Progenitor cell of endocrine pancreas (in vitro differentiated cells): ENCODE measurements around the gene SIRT3. TPM values are rescaled to one million over a fixed set of nuclear protein-coding genes. Genes with fewer than 3 reads are reported as not detected.

Experiments
- DNase-seq: peaks from one replicate; pipeline ENCODE4 v3.0.0; 2021; ENCODE audit warnings: low spot score; ENCODE audit not compliant: unreplicated experiment
- H3K27ac Mint-ChIP-seq: 2 replicates; pipeline ENCODE4 v1.8.0; 2021; ENCODE audit warnings: mild to moderate bottlenecking, moderate library complexity, mixed read lengths
- H3K27me3 Mint-ChIP-seq: 2 replicates; pipeline ENCODE4 v1.8.0; 2021; ENCODE audit warnings: mixed read lengths
- H3K36me3 Mint-ChIP-seq: 2 replicates; pipeline ENCODE4 v1.8.0; 2022; ENCODE audit warnings: mixed read lengths; ENCODE audit not compliant: insufficient read depth
- H3K4me1 Mint-ChIP-seq: 2 replicates; pipeline ENCODE4 v1.8.0; 2021; ENCODE audit warnings: low read depth, mixed read lengths
- H3K4me3 Mint-ChIP-seq: 2 replicates; pipeline ENCODE4 v1.8.0; 2021; ENCODE audit warnings: low read depth, mild to moderate bottlenecking, moderate library complexity, mixed read lengths
- H3K9me3 Mint-ChIP-seq: 2 replicates; pipeline ENCODE4 v1.8.0; 2021; ENCODE audit warnings: low read depth, mixed read lengths
- CTCF ChIP-seq: fragments of 200-600 bp; sonication (generic); IDR thresholded peaks from one replicate; pipeline ENCODE4 v1.5.0; 2021; ENCODE audit warnings: antibody characterized with exemption, mild to moderate bottlenecking; ENCODE audit not compliant: unreplicated experiment
- total RNA-seq: library from RNA; stranded (reverse); gene quantifications from 2 replicates; pipeline ENCODE4 v1.2.1, GENCODE V29; 2021

SIRT3 gene
- total RNA-seq, 1 donor from 2014 or later, result 27.0 TPM

- no peak for TF ChIP-seq CTCF
- Mint-ChIP-seq H3K27ac (no peak overlapping the region), H3K4me1 (peaks cover 2% of the 10 kb centered on the region), H3K27me3 (peaks cover 28% of the 10 kb centered on the region), H3K4me3 (no peak overlapping the region), H3K9me3 (no peaks in the 10 kb centered on the region), H3K36me3 (no peaks in the 10 kb centered on the region)
- no peak for DNase-seq
Measured at GRCh38 chr11:283405-284104, 47.4 kb upstream of the SIRT3 start.

GRCh38 chr11:282630-283360 is 46.7 kb upstream of the SIRT3 start:
- H3K36me3 Mint-ChIP-seq, result no peaks in the 10 kb centered on the region
- H3K27ac Mint-ChIP-seq, result no peak overlapping the region
- DNase-seq, result no peak
- TF ChIP-seq CTCF, result no peak
- H3K27me3 Mint-ChIP-seq, result peaks cover 26% of the 10 kb centered on the region
- H3K4me1 Mint-ChIP-seq, result peaks cover under 1% of the 10 kb centered on the region
- no peaks in the 10 kb centered on the region for H3K9me3 Mint-ChIP-seq
- H3K4me3 Mint-ChIP-seq, result no peak overlapping the region

GRCh38 chr11:282171-282570 is 46.0 kb upstream of the SIRT3 start:
- no peak overlapping the region for H3K27ac Mint-ChIP-seq
- no peaks in the 10 kb centered on the region for H3K9me3 Mint-ChIP-seq
- H3K4me3 Mint-ChIP-seq, result no peak overlapping the region
- no peaks in the 10 kb centered on the region for H3K4me1 Mint-ChIP-seq
- H3K36me3 Mint-ChIP-seq, result no peaks in the 10 kb centered on the region
- peaks cover 28% of the 10 kb centered on the region for H3K27me3 Mint-ChIP-seq
- DNase-seq, result no peak
- no peak for TF ChIP-seq CTCF

GRCh38 chr11:281486-282161 is 45.5 kb upstream of the SIRT3 start:
- H3K4me3 Mint-ChIP-seq, result no peak overlapping the region

More at GRCh38 chr11:281486-282161, 45.5 kb upstream of the SIRT3 start:
- no peak for TF ChIP-seq CTCF
- no peak for DNase-seq
- H3K9me3 Mint-ChIP-seq, result peaks cover 1% of the 10 kb centered on the region
- H3K36me3 Mint-ChIP-seq, result no peaks in the 10 kb centered on the region
- no peak overlapping the region for H3K27ac Mint-ChIP-seq
- no peaks in the 10 kb centered on the region for H3K4me1 Mint-ChIP-seq
- peaks cover 29% of the 10 kb centered on the region for H3K27me3 Mint-ChIP-seq
